ENCODE results near the gene GPS2.

GPS2 gene

DNA sequence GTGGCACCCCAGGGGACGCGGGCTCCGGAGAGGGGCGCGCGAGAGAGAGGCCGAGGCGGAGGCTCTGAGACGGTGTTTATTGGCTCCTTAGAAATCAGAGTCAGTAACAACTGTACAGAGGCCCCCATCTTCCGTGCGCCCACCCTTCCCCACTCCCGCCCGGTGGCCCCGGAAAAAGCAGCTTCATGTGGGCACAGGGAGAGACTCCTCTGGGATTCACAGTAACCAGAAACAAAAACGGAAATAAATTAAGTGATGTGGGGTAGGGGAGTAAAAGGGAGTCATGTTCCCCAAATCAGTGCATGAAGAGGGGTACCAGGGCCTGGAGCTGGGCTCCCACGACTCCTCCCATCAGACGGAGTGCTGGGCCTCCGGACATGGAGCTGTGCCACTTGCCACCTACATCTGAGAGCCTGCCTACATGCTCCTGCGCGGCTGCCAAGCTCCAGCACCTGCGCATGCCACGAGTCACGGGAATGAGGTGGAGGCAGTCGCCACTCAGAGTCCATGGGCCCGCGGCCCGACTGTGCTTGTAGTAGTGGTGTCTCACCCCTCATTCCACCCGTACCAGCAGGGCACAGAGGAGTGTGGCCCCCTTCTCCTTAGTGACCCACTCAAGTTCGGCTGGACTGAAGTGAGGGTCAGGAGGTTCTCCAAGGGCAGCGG, 543 bp upstream of the GPS2 start:
- DNase-seq = no peak

- DNase-seq = no peak
Measured at GRCh38 chr17:7313890-7314718, 1.1 kb downstream of the GPS2 start.

GRCh38 chr17:7313088-7313889, 1.9 kb downstream of the GPS2 start:
- no peak for DNase-seq

- no peak for DNase-seq
Measured at GRCh38 chr17:7312432-7313087, 2.6 kb downstream of the GPS2 start.

DNA sequence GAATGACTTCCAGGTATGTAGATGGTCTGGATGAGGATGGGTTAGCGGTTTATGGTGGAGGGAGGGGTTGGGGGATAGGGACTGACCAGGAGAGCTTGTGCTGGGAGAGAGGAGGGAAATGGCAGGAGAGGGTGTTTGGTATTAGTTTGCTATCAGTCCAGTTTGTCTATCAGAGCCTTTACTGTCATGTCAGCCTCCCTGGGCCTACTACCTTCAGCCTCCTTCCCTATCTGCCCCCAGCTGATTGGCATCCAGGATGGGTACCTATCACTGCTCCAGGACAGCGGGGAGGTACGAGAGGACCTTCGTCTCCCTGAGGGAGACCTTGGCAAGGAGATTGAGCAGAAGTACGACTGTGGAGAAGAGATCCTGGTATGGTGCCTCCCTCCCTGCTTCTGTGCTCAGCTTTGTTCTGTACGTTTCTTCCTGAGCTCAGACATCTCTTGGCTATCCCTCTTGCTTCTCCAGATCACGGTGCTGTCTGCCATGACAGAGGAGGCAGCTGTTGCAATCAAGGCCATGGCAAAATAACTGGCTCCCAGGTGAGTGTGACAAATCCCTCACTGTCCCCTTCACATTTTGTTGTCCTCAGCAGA, 4.0 kb downstream of the GPS2 start:
- no peak for DNase-seq

DNA sequence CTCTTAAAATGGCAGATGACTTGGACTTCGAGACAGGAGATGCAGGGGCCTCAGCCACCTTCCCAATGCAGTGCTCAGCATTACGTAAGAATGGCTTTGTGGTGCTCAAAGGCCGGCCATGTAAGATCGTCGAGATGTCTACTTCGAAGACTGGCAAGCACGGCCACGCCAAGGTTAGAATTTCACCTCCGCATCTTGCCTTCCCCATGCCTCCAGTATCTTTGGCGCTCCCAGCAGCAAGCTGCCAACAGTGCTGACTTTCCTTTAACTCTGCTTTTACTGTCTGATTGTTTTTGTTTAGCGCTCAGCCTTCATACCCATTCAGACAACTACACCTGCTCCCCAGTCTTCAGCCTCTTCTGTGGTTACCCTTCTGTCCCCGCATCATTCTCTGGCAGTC, 5.5 kb downstream of the GPS2 start:
- DNase-seq = no peak

DNA sequence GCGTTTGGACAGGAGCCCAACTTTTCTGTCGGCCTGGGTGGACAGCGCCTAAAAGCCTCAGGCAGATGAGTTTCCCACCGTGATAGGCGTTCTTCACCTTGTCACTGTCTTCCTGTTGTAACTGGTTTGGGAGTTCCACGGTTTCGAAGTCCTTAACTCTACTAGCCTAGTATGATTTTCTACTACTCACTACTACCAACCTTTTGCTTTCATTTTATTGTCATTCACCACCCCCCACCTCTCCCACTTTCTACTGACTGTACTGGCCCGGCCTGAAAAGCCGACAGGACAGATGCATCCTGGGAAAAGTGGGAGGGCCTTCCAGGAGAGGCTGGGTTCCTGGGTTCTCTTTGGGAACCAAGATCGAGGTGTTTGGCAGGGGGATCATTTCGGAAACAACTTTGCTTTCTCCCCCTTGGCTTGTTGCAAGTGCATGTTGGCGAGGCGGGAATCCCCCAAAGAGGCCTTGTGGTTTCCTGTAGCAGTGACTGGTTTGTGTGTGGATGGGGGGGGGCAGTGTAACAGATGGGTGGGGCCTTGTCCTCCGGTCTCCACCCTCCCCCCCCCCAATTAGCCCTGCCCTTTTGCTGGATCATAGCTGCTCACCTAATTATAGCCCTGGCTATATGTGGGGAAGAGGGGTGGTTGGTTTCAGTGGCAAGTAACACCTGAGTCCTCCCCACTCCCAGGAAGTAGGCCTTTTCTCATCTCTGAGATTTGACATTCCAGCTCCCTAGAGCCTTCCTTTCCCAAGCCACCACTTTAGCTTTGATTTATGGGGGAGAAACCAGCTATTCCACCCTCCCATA, 6.3 kb downstream of the GPS2 start:
- peak; percentile 49 for DNase-seq

DNA sequence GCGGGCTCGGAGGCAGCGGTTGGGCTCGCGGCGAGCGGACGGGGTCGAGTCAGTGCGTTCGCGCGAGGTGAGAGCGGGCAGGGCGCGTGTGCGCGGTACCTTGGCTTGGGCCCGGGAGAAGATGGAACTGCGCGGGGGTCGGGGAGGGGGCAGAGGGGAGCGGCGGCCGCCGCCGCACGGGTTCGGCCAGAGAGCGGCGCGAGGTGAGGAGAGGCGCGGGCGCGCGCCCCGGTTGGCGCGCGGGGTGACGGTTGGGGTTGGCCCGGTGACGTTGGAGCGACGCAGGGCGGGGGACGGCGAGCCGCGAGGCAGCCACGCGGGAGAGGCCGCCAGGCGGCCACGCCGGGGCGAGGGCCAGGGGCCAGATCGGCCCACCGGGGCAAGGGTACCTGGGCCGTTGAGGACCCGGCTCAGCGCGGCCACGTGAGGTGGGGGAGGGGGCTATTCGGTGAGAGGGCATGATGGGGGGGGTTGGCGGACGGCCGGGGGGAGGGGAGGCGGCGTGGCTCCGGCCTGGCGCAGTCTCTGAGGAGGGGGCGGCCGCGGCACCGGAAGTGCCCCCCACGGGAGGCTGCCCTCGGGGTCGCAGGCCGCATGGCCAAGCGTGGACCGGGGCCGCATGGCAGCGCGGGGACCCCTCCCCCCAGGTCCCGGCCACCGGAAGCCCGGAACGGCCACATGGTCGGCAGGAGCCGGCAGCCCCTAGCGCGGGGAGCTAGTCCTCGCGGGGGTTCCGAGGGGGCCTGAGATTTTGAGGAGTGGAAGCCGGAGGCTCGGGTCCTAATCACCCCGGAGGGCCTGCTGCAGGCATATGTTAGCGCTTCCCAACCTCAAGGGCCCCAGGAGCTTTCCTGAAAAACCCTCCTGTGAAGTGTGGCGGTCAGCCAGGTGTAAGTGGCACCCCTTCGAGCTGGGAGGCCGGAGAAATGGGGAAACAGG, 7.2 kb downstream of the GPS2 start:
- DNase-seq = no peak

DNA sequence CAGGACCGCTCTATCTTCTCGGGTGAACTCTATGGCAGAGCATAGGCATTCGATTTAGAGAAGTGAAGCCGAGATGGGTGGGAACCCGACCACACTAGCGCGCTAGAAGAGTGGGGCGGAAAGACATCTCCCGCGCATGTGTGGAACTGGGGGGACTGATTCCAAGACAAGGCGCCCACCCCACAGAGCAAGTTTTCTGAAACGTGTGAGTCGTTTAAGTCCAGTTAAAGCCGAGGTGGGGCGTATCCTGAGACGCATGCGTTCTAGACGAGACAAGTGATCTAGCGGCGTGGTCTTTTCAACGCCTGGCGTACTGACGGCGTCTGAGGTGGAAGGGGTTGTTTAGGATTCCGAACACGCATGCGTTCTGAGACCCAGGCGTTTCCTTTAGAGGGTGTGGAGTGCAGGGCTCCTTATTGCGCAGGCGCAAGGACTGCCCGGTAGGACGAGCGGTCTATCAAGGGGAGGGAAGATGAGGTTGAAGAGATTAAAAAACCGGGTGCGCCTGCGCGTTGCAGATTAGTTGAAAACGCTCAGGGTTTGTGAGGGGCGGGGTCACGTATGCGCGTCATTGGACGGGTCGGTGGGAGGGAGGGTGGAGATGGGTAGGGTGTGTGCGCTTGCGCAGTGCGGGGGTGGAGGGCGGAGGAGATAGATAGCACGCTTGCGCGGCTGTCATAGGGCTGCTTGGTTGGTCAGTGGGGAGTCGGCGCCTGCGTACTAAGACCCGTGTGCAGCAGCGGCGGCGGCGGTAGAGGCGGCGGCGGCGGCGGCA, 8.1 kb downstream of the GPS2 start, which contains the start of gene EIF5A:
EIF5A (plus strand) TSS at position 718 of the 775 bp plus-strand sequence. CDS start 2,008 bp downstream, outside the sequence.
- DNase-seq = peak; percentile 99

DNA sequence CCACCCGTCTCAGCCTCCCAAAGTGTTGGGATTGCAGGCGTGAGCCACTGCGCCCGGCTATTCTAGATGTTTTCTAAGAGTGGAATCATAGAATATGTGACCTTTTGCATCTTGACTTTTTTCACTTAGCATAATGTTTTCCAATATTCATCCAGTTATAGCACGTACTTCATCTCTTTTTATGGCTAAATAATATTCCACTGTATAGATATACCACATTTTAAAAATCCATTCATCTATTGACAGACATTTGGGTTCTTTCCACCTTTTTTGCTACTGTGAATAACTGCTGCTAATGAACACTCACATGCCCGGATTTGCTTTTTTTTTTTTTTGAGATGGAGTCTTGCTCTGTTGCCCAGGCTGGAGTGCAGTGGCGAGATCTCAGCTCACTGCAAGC, 11.0 kb downstream of the GPS2 start:
- no peak for DNase-seq

DNA sequence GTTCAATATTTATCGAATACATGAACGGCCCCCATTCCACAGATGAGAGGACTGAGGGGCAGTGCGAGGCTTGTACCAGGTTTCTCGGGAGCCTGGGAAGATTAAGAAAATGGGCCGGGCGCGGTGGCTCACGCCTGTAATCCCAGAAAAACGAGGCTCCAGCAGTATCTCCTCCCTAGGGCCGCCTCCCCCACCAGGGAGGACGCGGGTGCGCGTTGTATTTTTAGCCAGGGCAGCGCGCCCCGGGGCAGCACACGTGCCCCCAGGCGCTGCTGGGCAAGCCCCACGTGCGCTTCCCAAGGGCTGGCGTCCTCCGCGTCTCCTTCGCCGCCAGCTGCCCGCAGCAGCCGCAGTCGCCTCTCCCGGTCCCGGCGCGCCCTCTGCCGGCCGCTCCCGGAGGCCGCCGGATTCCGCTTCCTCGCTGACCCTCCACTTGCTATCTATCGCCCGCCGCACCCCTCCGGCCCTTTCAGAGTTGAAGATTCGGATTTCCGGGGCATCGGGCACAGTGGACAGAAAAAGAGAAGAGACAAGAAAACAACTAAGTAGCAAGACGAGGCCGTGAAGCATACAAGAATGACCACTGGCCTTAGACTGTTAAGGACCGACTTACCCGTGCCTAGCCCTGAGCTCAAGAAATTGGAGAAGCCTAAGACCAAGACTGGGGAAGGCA, 18.8 kb downstream of the GPS2 start:
- peak; percentile 81 for DNase-seq

GRCh38 chr17:7295230-7296180, 19.7 kb downstream of the GPS2 start:
- no peak for DNase-seq

DNA sequence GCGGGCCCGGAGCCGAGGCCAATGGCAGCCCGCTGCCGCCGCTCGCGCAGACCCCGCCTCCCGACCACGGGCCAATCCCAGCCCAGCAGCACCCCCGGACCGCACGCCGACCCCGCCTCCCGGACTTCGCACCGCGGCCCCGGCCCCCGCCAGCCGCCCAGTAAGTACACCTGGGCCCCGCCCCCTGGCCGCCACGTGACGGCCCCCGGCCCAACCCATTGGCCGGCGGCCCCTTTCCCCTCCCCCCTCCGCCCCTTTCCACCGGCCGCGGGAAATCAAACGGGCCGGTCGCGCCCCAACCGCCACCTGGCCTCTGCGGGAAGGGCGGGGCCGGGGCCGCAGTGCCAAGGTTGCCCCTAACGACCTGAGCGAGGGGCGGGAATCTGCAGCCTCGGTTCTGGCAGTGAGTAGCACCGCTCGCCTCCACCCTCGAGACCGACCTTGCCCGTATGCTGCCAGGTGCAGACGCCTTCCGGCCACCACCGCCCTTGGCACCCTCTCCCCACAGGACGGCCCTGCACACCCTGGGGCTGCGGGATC, 20.5 kb downstream of the GPS2 start, which contains the start of gene YBX2:
YBX2 (minus strand) TSS at position 26 of the 540 bp plus-strand sequence. CDS start 139 bp downstream, outside the sequence.
- DNase-seq = peak; percentile 34

- no peak for DNase-seq
Measured at GRCh38 chr17:7293816-7294613, 21.1 kb downstream of the GPS2 start.

- no peak for DNase-seq
Measured at GRCh38 chr17:7293159-7293558, 22.0 kb downstream of the GPS2 start.

- no peak for DNase-seq
Measured at GRCh38 chr17:7292729-7293128, 22.4 kb downstream of the GPS2 start.
